Kidney (tissue), 14 donors: ENCODE measurements around the gene COL25A1. TPM values are rescaled to one million over a fixed set of nuclear protein-coding genes. Genes with fewer than 3 reads are reported as not detected.

Source experiments
- DNase-seq, 5 donors: peaks; one replicate each; pipeline ENCODE4 v3.0.0-alpha.2; 2013 to 2020
- FAIRE-seq: peaks from 2 replicates; lab custom pipeline; 2012; peaks lifted over from hg19 to GRCh38; lab: Jason Lieb, UNC
- H3K27ac ChIP-seq, 2 donors: one replicate each; pipeline ENCODE4 v1.7.0; 2013; ENCODE audit warnings: low read depth in 2 of 2, low read length in 2 of 2, inconsistent platforms in 1 of 2
- H3K27me3 ChIP-seq: one replicate; pipeline ENCODE4 v1.7.1; 2013; ENCODE audit warnings: low read length, inconsistent platforms; ENCODE audit not compliant: control insufficient read depth, insufficient read depth
- H3K36me3 ChIP-seq, 3 donors: one replicate each; pipeline versions ENCODE4 v1.7.0 to v1.7.1; 2013; ENCODE audit warnings: low read length in 3 of 3, control low read depth in 1 of 3, inconsistent platforms in 1 of 3; ENCODE audit not compliant: insufficient read depth in 3 of 3, control insufficient read depth in 2 of 3
- H3K4me1 ChIP-seq, 3 donors: one replicate each; pipeline versions ENCODE4 v1.7.0 to v1.7.1; 2013; ENCODE audit warnings: low read length in 3 of 3, inconsistent platforms in 1 of 3, low read depth in 1 of 3; ENCODE audit not compliant: control insufficient read depth in 2 of 3, insufficient read depth in 2 of 3
- H3K4me3 ChIP-seq, 3 donors: one replicate each; pipeline versions ENCODE4 v1.7.0 to v1.8.1; 2013; ENCODE audit warnings: low read length in 3 of 3, control low read depth in 1 of 3, inconsistent platforms in 1 of 3
- H3K9ac ChIP-seq, 3 donors: one replicate each; pipeline versions ENCODE4 v1.7.0 to v1.7.1; 2013; ENCODE audit warnings: low read length in 3 of 3, control low read depth in 1 of 3, inconsistent platforms in 1 of 3
- H3K9me3 ChIP-seq, 3 donors: one replicate each; pipeline versions ENCODE4 v1.7.0 to v1.7.1; 2013; ENCODE audit warnings: low read length in 3 of 3, control low read depth in 1 of 3, inconsistent platforms in 1 of 3; ENCODE audit not compliant: control insufficient read depth in 2 of 3, insufficient read depth in 1 of 3
- CTCF ChIP-seq: IDR thresholded peaks from 3 replicates; pipeline ENCODE4 v1.5.1; 2012; ENCODE audit warnings: mild to moderate bottlenecking, moderate library complexity, borderline replicate concordance; ENCODE audit not compliant: insufficient read depth; ENCODE audit errors: extremely low read depth
- intact Hi-C: fragments of 100-400 bp; cut with DNase I; formaldehyde crosslinking; loops from one replicate; pipeline ENCODE4 v1.11.1; 2022
- polyA plus RNA-seq: library from polyadenylated mRNA; stranded (reverse); fragments of 350-450 nt; fragmentation: Illumina TruSeq; extraction: RNeasy Lipid Tissue Mini Kit (QIAGEN cat#74804); gene quantifications from one replicate; pipeline ENCODE4 v1.2.3, GENCODE V29; 2014; ENCODE audit warnings: low read depth, low replicate concordance; ENCODE audit not compliant: insufficient read depth
- total RNA-seq: library from RNA; stranded (reverse); fragmentation: NEBNext Ultra II Directional; extraction: Animal tissue kit (Norgen Biotek cat#: 25700); gene quantifications from one replicate; pipeline ENCODE4 v1.2.1, GENCODE V29; 2021
- donor health status: control.
- donor health status: control.
- donor health status: control.
- donor health status: control.
- donor health status: control.
- donor health status: DM: yes; HTN: yes; CAD: no.
- donor health status: Normal renal cell carcinoma (clear cell type).

The COL25A1 gene
- total and polyA plus RNA-seq, 2 donors from 2014 or later = 0.52 to 2.3 TPM

- Histone ChIP-seq H3K27me3 (no peaks in the 10 kb centered on the region), H3K27ac (no peak overlapping the region), H3K4me1 (no peaks in the 10 kb centered on the region), H3K9ac (no peak overlapping the region), H3K4me3 (no peak overlapping the region), H3K9me3 (no peaks in the 10 kb centered on the region), H3K36me3 (no peaks in the 10 kb centered on the region)
- no peak for TF ChIP-seq CTCF
- DNase-seq (no peak), FAIRE-seq (no peak)
- intact Hi-C loops = no loop called here
These were observed 63.7 kb downstream of the COL25A1 start for GRCh38 chr4:109238746-109239145.

DNA sequence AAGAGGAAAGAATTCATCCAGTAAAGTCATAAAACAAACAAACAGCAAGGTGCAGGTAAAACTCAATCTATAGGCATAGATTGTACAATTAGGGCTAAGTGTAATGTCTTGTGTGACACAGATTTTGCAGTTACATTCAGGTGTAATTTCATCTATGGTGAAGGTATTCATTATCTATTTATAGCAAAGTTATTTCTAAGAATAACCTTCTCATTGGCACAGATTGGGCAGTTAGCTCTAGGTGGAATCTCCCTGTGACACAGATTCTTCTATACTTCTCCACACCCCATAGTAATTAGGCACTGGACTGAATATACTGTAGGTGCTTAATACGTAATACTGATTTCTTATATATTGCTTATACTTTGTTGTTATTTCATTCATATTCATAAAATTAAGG, 66.8 kb downstream of the COL25A1 start:
- intact Hi-C loops = no loop called here
- no peak for TF ChIP-seq CTCF
- no peak for DNase-seq
- FAIRE-seq = no peak
- no peaks in the 10 kb centered on the region for H3K36me3 ChIP-seq
- no peaks in the 10 kb centered on the region for H3K9me3 ChIP-seq
- no peaks in the 10 kb centered on the region for H3K4me1 ChIP-seq
- no peak overlapping the region for H3K27ac ChIP-seq
- H3K9ac ChIP-seq = no peak overlapping the region
- H3K4me3 ChIP-seq = no peak overlapping the region
- H3K27me3 ChIP-seq = no peaks in the 10 kb centered on the region

GRCh38 chr4:109234596-109234995, 67.9 kb downstream of the COL25A1 start:
- Histone ChIP-seq H3K9me3 (no peaks in the 10 kb centered on the region), H3K4me3 (no peak overlapping the region), H3K9ac (no peak overlapping the region), H3K27me3 (no peaks in the 10 kb centered on the region), H3K4me1 (no peaks in the 10 kb centered on the region), H3K27ac (no peak overlapping the region), H3K36me3 (no peaks in the 10 kb centered on the region)
- intact Hi-C loops = no loop called here
- no peak for DNase-seq
- TF ChIP-seq CTCF = no peak
- no peak for FAIRE-seq

DNA sequence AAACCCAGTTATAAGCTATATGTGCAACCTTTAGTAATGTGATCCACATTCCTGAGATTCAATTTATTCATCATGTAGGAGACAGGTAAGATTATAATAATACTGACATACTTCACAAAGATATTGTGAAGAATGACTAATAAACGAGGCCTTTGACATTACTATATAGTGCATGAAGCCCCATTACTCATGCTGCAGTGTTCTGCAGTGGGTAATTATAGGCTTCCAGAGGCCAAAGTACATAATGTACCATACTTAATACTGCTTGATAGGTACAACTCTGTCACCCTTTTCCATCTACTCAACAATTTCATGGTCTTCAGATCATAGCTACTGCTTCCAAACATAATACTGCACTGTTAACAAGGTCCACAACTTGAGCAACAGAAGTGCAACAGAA, 68.9 kb downstream of the COL25A1 start:
- no peak overlapping the region for H3K9ac ChIP-seq
- H3K36me3 ChIP-seq = no peaks in the 10 kb centered on the region
- H3K4me3 ChIP-seq = no peak overlapping the region
- FAIRE-seq (no peak), DNase-seq (no peak)
- H3K27me3 ChIP-seq = no peaks in the 10 kb centered on the region
- H3K4me1 ChIP-seq = no peaks in the 10 kb centered on the region
- no peaks in the 10 kb centered on the region for H3K9me3 ChIP-seq
- H3K27ac ChIP-seq = no peak overlapping the region
- no peak for TF ChIP-seq CTCF
- intact Hi-C loops = no loop called here
